ENCODE data around the gene HSPG2.

Gene HSPG2

DNA sequence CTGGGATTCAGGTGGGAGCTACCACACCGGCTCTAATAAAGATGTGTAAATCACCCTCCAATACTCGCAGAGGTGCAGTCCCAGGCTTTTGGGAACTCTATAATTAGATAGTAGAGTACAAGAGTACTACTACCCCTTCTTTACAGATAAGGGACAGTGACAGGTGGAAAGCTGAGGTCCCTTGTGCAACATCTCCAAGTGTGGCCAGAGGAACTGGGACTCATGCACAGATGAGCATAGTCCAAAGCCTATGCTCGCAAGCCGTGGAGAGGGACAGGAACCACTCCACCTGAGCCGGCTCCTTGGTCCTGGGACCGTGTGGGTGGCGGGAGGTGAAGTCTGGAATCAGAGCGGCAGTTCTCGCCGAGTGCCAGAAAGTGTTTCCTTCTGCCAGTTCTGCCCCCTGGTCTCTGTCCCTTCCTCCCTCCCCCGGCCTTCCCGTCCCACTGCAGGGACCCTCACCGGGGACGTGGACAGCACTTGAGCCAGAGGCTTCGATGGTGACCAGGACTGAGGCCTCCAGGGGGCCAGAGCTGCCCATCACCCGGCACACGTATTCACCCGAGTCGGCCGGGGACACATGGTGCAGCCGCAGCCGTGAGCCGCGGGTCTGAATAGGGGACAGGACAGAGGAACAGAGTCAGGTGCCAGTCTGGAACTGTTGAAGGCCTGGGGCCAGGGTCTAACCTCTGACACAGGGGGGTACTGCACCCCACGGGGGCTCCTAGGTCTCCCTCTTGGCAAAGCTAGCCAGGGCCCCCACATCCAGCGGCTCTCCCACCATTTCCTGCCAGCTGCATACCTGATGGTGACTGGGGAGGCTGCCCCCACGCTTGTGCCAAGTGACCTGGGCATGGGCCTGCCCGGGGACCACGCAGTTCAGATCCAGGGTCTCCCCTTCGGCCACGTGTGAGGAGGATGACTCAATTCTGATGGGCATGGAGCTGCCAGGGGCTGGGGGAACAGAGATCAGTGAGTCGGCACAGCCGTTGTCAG, 91.2 kb downstream of the HSPG2 start:
- DNase-seq (ENCODE audit: low read depth): no peak

DNA sequence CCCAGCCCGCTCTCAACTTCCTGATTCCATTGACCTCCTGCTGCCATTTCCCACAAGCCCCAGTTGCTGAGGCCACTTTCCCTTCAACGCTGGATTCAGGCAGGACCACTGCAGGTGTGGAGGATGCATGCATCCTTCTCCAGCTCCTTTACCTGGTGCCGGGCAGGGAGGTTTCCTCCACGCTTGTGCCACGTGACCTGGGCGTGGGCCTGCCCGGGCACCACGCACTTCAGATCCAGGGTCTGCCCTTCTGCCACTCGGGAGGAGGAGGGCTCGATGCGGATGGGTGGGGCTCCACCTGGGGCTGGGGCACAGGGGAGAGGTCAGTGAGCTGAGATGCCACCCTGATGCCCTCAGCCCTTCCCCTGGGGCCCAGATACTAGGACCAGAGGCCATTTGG, 93.1 kb downstream of the HSPG2 start:
- DNase-seq (ENCODE audit: low read depth): no peak

DNA sequence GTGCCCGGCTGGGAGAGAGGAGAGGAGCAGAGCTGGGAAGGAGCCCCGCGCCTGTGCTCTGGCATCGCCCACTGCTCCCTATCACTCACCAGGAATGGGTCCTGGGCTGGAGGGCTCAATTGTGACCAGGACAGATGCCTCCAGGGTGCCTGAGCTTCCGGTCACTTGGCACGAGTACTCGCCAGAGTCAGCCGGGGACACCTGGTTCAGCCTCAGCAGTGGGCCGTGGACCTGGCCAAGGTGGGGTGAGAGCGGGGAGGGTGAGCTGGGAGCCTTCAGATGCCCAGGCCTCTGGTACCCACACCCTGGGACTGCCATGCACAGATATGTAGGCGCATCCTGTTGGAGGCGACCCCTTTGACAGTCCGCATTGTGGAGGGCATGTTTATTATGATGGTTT, 93.9 kb downstream of the HSPG2 start:
- no peak for DNase-seq (ENCODE audit: low read depth)

DNA sequence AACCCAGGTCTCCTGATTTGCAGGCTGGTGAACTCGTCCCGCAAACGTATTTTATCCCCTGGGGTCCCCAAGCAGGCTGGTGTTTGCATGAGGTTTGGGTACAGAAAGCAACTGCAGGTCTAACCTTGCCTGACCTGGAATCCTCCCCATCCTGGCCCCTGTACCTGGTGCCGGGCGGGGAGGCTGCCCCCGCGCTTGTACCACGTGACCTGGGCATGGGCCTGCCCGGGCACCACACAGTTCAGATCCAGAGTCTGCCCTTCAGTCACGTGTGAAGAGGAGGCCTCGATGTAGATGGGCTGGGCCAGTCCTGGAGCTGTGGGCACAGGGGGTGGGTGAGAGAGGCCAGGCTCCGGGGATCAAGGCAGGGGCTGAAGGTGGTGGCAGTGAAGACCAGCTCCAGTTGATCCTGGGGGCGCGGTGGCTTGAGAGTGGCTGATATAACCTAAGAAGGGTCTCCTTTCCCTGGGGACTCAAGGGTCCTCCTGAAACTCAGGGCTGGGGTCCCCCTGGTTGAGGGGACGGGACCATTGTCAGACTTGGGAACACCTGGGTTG, 94.4 kb downstream of the HSPG2 start:
- DNase-seq (ENCODE audit: low read depth): no peak

DNA sequence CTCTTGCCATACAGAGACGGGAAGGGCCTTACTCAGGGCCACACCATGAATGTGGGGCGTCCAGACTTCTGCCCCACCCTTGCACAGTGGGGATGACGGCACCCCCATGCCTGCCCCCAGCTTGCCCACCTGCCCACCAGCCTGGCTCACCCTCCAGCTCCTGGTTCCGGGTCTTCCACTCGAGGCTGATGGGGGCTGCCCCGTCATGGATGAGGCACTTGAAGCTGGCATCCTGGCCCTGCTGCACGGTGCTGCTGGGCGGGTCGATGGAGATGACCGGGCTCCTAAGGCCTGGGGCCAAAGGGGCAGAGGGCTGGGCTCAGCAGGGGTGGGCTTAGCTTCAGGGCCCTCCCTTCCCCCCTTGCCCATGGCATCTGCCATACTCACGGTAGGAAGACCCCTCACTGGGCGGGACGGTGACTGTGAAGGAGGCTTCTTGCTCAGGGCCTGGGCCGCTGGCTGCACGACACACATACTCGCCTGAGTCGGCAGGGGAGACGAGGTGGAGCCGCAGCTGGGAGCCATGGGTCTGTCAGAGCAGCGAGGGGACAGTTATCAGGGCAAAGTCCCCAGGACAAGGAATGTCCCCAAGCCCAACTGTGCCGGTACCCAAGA, 95.2 kb downstream of the HSPG2 start:
- no peak for DNase-seq (ENCODE audit: low read depth)

DNA sequence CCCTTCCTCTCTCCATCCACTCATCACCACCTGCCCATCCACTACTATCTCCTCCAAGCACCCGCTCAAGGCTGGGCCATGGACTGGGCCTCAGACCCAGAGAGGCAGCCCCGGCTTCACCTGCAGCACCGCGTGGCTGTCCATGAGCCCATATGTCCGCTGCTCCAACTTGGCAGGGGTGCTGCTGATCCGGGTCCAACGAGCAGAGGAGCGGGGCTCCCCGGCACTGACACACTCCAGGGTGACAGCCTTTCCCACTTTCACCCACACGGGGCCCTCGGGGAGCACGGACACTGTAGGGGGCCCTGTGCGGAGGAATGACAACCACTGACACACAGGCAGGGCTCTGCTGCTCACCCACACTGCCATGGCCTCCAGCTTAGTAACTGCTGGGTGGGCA, 96.1 kb downstream of the HSPG2 start:
- no peak for DNase-seq (ENCODE audit: low read depth)

DNA sequence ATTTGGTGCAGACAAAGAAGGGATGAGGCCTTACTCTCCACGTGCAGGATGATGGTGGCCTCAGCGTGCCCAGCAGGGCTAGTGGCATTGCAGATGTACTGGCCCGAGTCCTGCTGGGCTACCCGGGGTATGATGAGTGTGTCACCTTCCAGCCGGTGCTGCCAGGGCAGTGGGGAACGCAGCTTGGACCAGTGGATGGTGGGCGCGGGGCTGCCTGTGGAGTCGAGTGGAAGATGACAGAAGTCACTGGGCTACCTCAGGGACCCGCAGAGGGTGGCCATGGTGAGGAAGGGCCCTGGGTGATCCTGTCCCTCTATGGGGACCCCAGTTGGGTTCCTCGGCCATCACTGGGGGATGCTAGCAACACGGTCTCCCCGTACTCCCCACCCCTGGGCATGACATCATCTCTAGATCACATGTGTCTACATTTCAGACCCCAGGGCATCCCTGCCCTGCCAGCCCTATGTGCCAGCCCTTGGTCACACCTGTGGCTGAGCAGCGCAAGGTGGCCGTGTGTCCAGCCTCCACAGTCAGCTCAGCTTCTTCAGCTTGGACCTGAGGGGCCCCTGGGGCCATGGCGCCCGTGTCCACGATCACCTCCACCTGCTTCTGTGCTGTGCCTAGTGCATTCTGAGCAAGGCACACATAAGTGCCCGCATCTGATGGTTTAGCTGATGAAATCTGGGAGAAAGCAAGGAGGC, 97.6 kb downstream of the HSPG2 start:
- DNase-seq (ENCODE audit: low read depth): no peak

DNA sequence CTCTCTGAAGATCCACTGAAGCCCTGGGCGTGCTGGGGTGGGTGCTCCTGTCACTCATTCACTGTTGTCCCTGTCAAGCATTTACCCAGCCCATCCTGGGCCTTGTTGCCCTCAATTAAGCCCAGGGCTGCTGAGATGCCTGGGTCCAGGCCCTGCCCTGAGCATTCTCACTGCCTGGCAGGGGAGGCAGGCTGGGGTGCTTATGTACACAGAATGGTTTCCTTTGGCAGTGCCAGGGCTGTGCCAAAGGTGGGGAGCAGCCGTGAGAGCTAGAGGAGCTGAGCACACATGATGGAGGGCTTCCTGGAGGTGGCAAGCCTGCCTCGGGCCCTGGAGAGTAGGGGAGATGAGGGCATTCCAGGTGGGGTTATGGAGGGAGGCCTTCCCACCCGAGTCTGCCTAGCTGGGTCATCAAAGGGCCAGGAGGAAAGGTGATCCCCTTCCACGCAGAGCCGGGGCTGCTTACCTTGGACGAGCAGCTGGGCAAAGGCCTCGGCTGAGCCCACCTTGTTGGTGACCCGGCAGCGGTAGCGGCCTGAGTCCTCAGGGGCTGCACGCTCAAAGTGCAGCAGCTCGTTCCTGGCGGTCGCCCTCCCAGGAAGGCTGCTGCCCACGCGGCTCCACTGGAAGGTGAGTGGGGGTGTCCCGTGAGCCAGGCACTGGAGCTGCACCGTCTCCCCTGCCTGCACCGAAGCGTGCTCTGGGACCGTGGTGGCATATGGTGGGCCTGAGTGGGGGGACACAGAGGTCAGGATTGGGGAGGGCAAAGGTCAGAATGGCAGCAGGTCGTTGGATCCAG, 98.6 kb downstream of the HSPG2 start:
- no peak for DNase-seq (ENCODE audit: low read depth)

DNA sequence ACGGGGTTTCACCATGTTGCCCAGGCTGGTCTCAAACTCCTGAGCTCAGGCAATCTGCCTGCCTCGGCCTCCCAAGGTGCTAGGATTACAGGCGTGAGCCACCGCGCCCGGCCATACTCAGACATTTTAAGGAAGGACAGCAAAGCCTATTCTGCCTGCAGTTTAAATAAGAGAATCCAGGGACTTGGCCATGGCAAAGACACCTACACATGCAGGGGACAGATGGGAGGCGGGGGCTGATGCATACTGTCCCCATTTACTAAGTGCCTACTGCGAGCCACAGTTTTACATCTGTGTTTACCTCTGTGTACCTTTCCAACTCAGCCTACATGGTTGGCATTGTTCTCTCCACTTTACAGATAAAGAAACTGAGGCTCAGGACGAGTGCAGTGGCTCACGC, 99.6 kb downstream of the HSPG2 start:
- DNase-seq (ENCODE audit: low read depth): no peak

DNA sequence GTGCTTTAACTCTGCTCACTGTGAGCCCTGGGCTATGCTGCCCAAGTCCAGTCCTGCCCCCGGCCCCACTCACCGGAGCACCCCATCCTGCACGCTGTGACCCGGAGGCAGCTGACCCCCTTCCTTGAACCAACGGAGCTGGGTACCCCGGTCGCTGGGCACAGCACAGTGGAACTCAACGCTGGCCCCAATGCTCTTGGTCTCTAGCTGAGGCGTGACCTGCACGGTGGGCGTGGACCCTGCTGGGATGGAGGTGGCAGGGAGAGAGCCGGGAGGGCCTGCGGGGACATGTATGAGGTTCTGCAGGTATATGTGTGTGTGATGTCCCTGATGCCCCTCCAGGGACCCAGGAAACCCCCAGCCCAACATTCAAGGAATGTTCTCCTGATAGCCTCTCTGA, 100.4 kb downstream of the HSPG2 start:
- no peak for DNase-seq (ENCODE audit: low read depth)

DNA sequence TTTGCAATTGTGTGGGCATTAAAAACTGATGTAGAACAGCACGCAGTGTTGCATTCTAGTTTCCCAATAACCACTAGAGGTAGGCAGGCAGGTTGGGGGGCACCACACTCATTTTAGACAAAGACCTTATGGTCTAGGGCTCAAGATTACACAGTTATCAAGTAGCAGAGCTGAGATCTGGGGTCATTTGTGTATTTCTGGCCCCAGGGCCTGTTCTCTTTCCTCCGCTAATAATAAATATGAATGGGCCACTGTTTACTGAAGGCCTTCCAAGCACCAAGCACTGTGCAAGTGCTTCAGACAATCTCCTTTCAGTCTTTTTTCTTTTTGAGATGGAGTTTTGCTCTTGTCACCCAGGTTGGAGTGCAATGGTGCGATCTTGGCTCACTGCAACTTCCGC, 101.1 kb downstream of the HSPG2 start:
- DNase-seq (ENCODE audit: low read depth): no peak

DNA sequence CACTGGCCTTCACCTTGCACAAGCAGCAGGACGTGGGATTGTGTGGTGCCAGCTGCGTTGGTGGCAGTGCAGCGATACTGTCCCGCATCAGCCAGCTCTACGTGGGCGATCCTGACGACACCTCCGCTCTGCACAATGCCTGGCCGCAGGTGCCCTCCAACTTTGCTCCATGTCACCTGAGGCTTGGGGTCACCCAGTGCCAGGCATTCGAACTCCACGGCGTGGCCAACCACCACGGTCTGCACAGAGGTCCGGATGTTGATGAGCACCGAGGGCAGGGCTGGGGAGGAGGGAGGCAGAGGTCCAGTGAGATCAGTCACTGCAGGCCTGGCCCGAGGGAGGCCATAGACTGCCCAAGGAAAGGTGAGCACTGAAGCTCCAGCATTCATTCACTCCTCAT, 102.4 kb downstream of the HSPG2 start:
- DNase-seq (ENCODE audit: low read depth): no peak

DNA sequence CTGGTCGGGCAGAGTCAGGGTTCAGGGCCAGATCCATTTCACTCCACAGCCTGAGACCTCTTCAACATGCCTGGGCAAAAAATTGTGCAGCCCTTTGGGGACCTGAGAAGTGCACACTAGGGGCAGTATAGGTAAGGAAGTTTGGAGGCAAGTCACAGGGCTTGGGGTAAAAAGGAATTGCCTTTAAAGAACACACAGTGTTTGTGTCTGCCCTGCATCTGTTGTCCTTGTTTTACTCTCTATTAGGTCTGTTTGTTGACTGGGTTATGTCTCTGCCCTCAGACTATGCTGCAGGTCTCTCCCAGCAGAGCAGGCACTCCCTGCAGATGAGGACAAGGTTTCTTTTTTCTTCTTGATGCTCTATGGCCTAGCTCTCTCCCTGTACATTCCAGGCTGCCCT, 103.0 kb downstream of the HSPG2 start:
- DNase-seq (ENCODE audit: low read depth): no peak

DNA sequence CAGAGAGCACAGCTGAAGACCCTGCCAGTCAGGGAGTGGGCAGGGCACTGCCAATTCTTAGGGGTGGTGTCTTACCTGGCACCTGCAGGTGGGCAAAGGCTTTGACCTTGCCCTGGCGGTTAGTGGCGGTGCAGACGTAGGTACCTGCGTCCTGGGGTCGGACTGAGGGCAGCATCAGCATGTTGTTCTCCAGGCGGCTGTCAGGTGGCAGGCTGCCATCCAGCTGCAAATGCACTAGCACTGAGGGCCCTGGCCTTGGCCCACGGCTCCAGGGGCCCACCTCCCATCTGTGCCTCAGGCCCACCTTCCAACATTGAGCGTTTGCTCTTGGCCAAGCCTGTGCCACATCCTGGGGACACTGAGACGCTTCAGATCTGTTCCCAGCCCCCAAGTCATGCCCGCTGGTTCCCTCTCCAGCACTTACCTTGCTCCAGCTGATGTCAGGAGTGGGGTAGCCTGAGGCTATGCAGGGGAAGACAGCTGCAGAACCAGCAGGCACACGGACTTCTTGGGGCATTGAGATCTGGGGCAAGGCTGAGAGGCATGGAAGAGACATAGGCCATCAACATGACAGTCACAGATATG, 103.6 kb downstream of the HSPG2 start:
- no peak for DNase-seq (ENCODE audit: low read depth)

DNA sequence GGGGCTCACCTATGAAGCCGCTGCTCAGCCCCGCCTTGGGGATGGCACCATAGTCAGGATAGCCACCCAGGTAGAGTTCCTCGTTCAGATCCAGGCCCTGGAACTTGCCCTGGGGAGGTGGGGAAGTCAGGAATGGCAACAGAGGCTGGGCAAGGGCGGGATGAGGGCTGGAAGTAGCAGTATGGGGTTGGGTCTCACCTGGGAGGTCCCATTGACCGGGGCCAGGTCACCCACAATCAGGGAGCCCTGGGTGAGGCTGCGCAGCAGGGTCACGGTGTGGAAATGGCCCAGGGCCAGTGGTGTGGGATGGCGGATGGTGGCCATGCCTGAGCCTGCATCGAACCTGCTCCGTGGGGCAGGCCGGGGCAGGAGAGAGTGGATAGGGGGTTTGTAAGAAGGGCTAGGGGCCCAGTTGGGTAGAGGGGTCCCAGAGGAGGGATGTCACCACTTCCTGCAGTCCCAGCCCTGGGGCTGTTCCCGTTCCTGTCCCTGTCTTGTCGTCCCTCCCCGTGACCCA, 105.6 kb downstream of the HSPG2 start:
- DNase-seq (ENCODE audit: low read depth): no peak

DNA sequence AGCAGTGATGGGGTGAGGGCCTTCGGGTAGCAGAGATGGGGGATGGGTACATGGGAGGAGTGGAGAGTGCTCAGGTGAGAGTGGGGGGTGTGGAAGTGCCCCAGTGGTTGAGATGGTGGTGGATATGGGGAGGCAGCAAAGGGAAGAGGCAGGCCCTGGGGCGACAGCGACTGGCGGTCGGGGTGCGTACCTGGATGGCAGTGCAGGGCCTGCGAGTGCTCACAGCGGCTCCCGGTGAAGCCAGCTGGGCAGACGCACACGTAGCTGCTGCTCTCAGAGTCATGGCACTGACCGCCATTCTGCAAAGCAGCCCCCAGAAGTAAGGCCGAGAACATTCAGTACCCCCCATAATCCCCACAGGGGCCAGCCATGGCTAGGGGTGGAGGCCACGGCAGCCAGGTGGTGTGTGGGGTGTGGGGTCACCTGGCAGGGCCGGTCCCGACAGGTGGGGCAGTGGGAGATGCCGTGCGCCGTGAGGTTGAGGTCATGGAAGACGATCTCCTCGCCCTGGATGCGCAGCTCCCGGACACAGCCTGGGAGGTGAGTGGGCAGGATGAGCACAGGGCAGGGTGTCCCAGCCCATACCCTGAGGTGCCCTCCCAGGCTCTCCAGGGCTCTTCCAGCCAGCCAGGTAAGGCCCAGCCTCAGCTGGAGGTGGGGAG, 106.2 kb downstream of the HSPG2 start:
- no peak for DNase-seq (ENCODE audit: low read depth)

DNA sequence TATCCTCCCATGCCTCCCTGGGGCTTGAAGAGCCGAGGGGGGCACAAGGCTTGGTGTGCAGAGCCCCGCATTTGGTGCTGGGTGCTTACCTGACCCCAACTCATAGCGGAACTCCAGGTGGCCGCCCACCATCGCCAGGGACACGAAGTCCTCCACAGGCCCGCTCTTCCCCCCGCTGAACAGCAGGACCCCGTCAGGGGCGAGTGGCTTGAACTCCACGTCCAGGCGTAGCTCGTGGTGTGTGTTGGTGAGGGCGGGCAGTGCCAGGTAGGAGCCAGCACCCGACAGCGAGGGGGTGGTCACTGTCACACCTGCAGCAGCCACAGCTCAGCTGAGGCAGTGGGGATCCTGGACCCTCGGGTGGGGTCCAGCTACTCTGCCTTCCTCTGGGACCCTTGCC, 107.8 kb downstream of the HSPG2 start:
- no peak for DNase-seq (ENCODE audit: low read depth)

DNA sequence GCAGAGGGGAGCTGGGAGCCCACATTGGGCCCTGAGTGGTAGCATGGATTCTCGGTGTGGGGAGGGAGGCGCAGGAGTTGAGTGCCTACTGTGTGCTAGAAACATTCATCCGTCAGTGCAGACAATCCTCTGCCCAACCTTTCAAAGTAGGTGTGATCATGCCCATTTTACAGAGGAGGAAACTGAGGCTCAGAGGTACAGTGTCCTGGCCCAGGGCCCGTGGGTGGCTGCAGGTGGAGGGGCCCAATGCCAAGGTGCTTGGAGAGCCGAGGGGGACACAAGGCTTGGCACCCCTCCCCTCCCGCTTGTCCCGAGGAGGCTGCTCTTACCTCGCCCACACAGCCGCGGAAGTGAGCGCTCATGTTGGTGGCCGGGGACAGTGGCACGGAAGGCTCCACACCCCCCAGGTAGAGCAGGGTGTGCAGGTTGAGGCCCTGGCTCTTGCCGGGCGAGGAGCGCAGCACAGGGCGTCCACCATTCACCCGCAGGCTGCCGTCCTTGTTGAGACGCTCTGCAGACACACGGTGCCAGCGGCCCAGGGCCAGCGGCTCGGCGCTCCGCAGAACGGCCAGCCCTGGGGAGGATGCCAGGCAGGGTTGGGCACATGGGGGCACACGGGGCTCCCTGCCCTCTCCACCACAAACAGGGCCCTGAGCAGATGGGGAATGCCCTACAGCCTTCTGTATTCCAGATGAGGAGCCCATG, 108.5 kb downstream of the HSPG2 start:
- DNase-seq (ENCODE audit: low read depth): no peak

DNA sequence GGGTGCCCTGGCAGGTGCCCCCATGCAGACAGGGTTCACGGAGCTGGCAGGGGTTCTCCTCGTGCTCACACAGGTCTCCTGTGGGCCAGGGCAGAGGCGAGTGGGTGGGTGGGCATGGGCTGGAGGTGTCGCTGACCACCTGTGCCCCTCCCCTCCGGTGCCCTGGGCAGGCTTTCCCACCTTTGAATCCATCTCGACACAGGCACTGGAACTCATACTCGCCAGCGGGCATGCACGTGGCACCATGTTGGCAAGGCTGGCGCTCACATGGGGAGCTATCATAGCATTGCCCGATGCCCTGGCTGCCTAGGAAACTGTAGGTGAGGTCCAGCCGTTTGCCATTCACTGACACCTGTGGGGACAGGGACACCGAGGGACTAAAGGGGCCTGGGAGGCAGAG, 109.0 kb downstream of the HSPG2 start:
- DNase-seq (ENCODE audit: low read depth): no peak

DNA sequence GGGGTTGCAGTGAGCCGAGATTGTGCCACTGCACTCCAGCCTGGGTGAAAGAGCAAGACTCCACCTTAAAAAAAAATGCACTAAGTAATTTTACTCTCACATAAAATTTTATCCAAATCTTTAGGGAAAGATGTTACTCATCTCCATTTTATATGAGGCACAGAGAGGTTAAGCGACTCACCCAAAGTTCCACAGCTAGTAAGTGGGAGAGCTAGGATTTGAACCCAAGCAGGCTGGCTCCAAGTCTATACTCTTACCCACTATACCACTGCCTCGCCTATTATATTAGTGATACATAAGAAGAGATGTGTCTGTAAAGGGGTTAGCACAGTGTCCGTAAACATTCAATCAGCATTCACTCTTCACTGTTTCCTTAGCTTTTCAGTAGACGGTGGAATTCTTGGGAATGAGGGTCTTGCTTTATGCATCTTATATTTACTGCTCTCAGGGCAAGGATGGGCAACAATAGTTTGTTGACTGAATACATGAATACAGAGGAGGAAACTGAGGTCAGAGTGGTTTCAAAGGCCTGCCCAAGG, 109.9 kb downstream of the HSPG2 start:
- no peak for DNase-seq (ENCODE audit: low read depth)
